Measurements from ENCODE around the gene STK40.

STK40 gene

DNA sequence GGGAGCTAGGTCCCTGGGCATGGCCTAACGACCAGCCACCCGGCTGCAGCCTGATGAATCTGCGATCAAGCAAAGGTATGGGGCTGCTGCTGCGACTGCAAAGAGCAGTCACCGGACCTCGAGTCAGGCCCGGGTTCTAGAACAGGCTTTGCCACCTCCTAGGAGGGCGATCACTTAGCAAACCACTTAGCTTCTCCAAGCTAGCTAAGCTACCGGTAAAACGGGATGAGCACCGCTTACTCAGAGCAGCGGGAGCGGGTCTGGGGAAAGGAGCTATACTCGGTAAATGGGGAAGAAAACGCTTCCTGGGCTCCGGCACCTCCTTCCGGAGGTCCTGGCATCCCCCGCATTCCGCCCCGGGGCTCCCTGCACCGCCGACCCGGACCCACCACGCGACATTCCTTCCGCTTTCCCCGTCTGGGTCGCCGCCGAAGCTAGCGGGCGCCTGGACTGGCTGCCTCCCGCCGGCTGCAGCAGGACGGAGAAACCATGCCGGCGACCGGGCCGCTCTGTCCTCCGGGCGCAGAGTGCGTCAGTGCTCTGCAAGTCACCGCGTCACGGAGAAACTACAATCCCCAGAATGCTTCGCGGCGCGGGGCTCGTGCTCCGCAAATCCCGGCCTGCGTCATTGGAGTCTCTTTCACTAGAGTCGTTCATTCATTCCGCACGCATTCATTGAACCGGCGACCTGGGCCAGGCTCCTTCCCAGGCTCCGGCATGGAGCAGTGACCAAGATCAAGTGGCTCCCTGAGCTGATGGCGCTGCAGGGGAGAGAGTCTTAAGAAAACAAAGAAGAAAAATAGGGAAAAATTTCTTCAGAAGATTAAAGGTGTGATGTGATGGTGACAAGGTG is 11.9 kb upstream of the STK40 start, which contains the start of gene LSM10:
Gene LSM10, minus strand, starts transcription at position 531 of the 853 bp plus-strand sequence. CDS start 3,779 bp downstream, outside the sequence.
- Histone ChIP-seq H3K18ac (ENCODE audit: low read length) (peak within 1 kb of the TSS; percentile 87), H2AFZ (ENCODE audit: insufficient read depth, low read length, poor library complexity) (peak within 1 kb of the TSS; percentile 19), H3K27me3 (ENCODE audit: insufficient read depth, low read length) (no peaks in the 10 kb centered on the region), H3K36me3 (ENCODE audit: control insufficient read depth in 1 of 2, insufficient read depth in 2 of 2, low read length in 2 of 2) (peaks cover 13% of the 10 kb centered on the region in 2 experiments), H4K91ac (ENCODE audit: low read depth, low read length) (peak within 1 kb of the TSS; percentile 68), H3K79me1 (ENCODE audit: low read length) (peaks cover 18% of the 10 kb centered on the region), H4K8ac (ENCODE audit: low read depth, low read length) (peak within 1 kb of the TSS; percentile 83), H3K4me3 (ENCODE audit: low read depth, low read length) (peak within 1 kb of the TSS; percentile 85), H3K4ac (ENCODE audit: low read depth, low read length) (peak within 1 kb of the TSS; percentile 4), H3K27ac (ENCODE audit: low read depth, low read length) (peak within 1 kb of the TSS; percentile 80), H3K9me3 (ENCODE audit: insufficient read depth, low read depth, low read length) (peaks cover 3% of the 10 kb centered on the region), H2AK5ac (ENCODE audit: low read length) (peak within 1 kb of the TSS; percentile 16), H4K12ac (ENCODE audit: low read depth, low read length) (peak within 1 kb of the TSS; percentile 29), H2BK120ac (ENCODE audit: insufficient read depth, low read length, poor library complexity) (peak within 1 kb of the TSS; percentile 23), H3K79me2 (ENCODE audit: control insufficient read depth, insufficient read depth, low read length, poor library complexity) (peaks cover 7% of the 10 kb centered on the region), H3K4me1 (ENCODE audit: control insufficient read depth in 1 of 2, insufficient read depth in 2 of 2, low read length in 2 of 2) (peaks cover 10 to 14% of the 10 kb centered on the region in 2 experiments), H3K4me2 (ENCODE audit: low read length) (peak within 1 kb of the TSS; percentile 78), H3K9ac (ENCODE audit: low read length) (peak within 1 kb of the TSS; percentile 72), H3K23ac (ENCODE audit: low read length) (no peak within 1 kb of the TSS), H3K14ac (ENCODE audit: low read length) (peak within 1 kb of the TSS; percentile 41), H2BK12ac (ENCODE audit: low read length) (no peak within 1 kb of the TSS), H2BK5ac (ENCODE audit: low read depth, low read length, poor library complexity) (peak within 1 kb of the TSS; percentile 28)
- no CpG with 5 or more reads among the region's 60 CpGs for WGBS (ENCODE audit: extremely low coverage, insufficient coverage, insufficient read length)
- peak; percentile 97 to 99 for DNase-seq

DNA sequence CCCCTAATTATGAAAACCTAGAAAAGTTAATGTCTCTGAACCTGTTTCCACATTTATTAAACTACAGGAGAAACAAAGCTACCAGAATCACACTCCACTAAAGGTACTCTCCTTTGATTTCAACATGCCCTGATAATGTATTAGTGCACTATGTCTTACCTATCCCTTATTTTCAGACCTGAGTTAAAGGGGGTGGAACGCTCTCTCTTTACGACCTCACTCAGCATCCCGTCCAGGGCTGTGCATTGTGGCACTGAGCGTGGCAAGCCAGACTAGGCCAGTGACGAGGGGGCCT is 11.3 kb upstream of the STK40 start:
- H3K9ac ChIP-seq (ENCODE audit: low read length): peak overlapping the region; percentile 72
- peak overlapping the region; percentile 87 for H3K18ac ChIP-seq (ENCODE audit: low read length)
- peak overlapping the region; percentile 19 for H2AFZ ChIP-seq (ENCODE audit: insufficient read depth, low read length, poor library complexity)
- H3K79me1 ChIP-seq (ENCODE audit: low read length): peaks cover 17% of the 10 kb centered on the region
- H3K23ac ChIP-seq (ENCODE audit: low read length): no peak overlapping the region
- H3K4me1 ChIP-seq (ENCODE audit: control insufficient read depth in 1 of 2, insufficient read depth in 2 of 2, low read length in 2 of 2): peaks cover 10 to 12% of the 10 kb centered on the region in 2 experiments
- peak overlapping the region; percentile 68 for H4K91ac ChIP-seq (ENCODE audit: low read depth, low read length)
- H3K9me3 ChIP-seq (ENCODE audit: insufficient read depth, low read depth, low read length): peaks cover 3% of the 10 kb centered on the region
- H3K79me2 ChIP-seq (ENCODE audit: control insufficient read depth, insufficient read depth, low read length, poor library complexity): peaks cover 7% of the 10 kb centered on the region
- peak overlapping the region; percentile 29 for H4K12ac ChIP-seq (ENCODE audit: low read depth, low read length)
- DNase-seq: no peak
- peak overlapping the region; percentile 80 for H3K27ac ChIP-seq (ENCODE audit: low read depth, low read length)
- peak overlapping the region; percentile 83 for H4K8ac ChIP-seq (ENCODE audit: low read depth, low read length)
- WGBS (ENCODE audit: extremely low coverage, insufficient coverage, insufficient read length): no CpG with 5 or more reads among the region's 5 CpGs
- H2BK12ac ChIP-seq (ENCODE audit: low read length): no peak overlapping the region
- H2AK5ac ChIP-seq (ENCODE audit: low read length): peak overlapping the region; percentile 16
- peaks cover 17% of the 10 kb centered on the region in 2 experiments for H3K36me3 ChIP-seq (ENCODE audit: control insufficient read depth in 1 of 2, insufficient read depth in 2 of 2, low read length in 2 of 2)
- no peaks in the 10 kb centered on the region for H3K27me3 ChIP-seq (ENCODE audit: insufficient read depth, low read length)
- H2BK120ac ChIP-seq (ENCODE audit: insufficient read depth, low read length, poor library complexity): peak overlapping the region; percentile 23
- H3K4me2 ChIP-seq (ENCODE audit: low read length): peak overlapping the region; percentile 73
- H3K4ac ChIP-seq (ENCODE audit: low read depth, low read length): peak overlapping the region; percentile 4
- peak overlapping the region; percentile 85 for H3K4me3 ChIP-seq (ENCODE audit: low read depth, low read length)
- peak overlapping the region; percentile 41 for H3K14ac ChIP-seq (ENCODE audit: low read length)
- peak overlapping the region; percentile 28 for H2BK5ac ChIP-seq (ENCODE audit: low read depth, low read length, poor library complexity)

- no peak overlapping the region for H3K4me3 ChIP-seq (ENCODE audit: low read depth, low read length)
- no peak overlapping the region for H2BK12ac ChIP-seq (ENCODE audit: low read length)
- no CpG with 5 or more reads among the region's 6 CpGs for WGBS (ENCODE audit: extremely low coverage, insufficient coverage, insufficient read length)
- no peak overlapping the region for H4K91ac ChIP-seq (ENCODE audit: low read depth, low read length)
- H3K18ac ChIP-seq (ENCODE audit: low read length): no peak overlapping the region
- H3K79me1 ChIP-seq (ENCODE audit: low read length): peaks cover 13% of the 10 kb centered on the region
- no peak for DNase-seq
- peaks cover 6 to 7% of the 10 kb centered on the region in 2 experiments for H3K4me1 ChIP-seq (ENCODE audit: control insufficient read depth in 1 of 2, insufficient read depth in 2 of 2, low read length in 2 of 2)
- H2BK120ac ChIP-seq (ENCODE audit: insufficient read depth, low read length, poor library complexity): no peak overlapping the region
- H3K36me3 ChIP-seq (ENCODE audit: control insufficient read depth in 1 of 2, insufficient read depth in 2 of 2, low read length in 2 of 2): peaks cover 19 to 22% of the 10 kb centered on the region in 2 experiments
- no peaks in the 10 kb centered on the region for H3K27me3 ChIP-seq (ENCODE audit: insufficient read depth, low read length)
- H2AK5ac ChIP-seq (ENCODE audit: low read length): no peak overlapping the region
- H3K79me2 ChIP-seq (ENCODE audit: control insufficient read depth, insufficient read depth, low read length, poor library complexity): peaks cover 7% of the 10 kb centered on the region
- H2BK5ac ChIP-seq (ENCODE audit: low read depth, low read length, poor library complexity): no peak overlapping the region
- no peak overlapping the region for H4K12ac ChIP-seq (ENCODE audit: low read depth, low read length)
- no peak overlapping the region for H3K4me2 ChIP-seq (ENCODE audit: low read length)
- H3K27ac ChIP-seq (ENCODE audit: low read depth, low read length): no peak overlapping the region
- H3K4ac ChIP-seq (ENCODE audit: low read depth, low read length): no peak overlapping the region
- H3K9me3 ChIP-seq (ENCODE audit: insufficient read depth, low read depth, low read length): peaks cover 3% of the 10 kb centered on the region
- H2AFZ ChIP-seq (ENCODE audit: insufficient read depth, low read length, poor library complexity): no peak overlapping the region
- no peak overlapping the region for H3K9ac ChIP-seq (ENCODE audit: low read length)
- no peak overlapping the region for H3K23ac ChIP-seq (ENCODE audit: low read length)
- H3K14ac ChIP-seq (ENCODE audit: low read length): no peak overlapping the region
- no peak overlapping the region for H4K8ac ChIP-seq (ENCODE audit: low read depth, low read length)
These were observed 10.6 kb upstream of the STK40 start for GRCh38 chr1:36396359-36396758.

- Histone ChIP-seq H3K23ac (ENCODE audit: low read length) (no peak overlapping the region), H2AFZ (ENCODE audit: insufficient read depth, low read length, poor library complexity) (no peak overlapping the region), H3K4me1 (ENCODE audit: control insufficient read depth in 1 of 2, insufficient read depth in 2 of 2, low read length in 2 of 2) (peaks cover 2 to 3% of the 10 kb centered on the region in 2 experiments)
These were observed 8.0 kb upstream of the STK40 start for GRCh38 chr1:36393686-36394085.

More at GRCh38 chr1:36393686-36394085, 8.0 kb upstream of the STK40 start:
- H3K9ac ChIP-seq (ENCODE audit: low read length): no peak overlapping the region
- peaks cover 6% of the 10 kb centered on the region for H3K79me1 ChIP-seq (ENCODE audit: low read length)
- no peak overlapping the region for H4K12ac ChIP-seq (ENCODE audit: low read depth, low read length)
- peaks cover 5% of the 10 kb centered on the region for H3K79me2 ChIP-seq (ENCODE audit: control insufficient read depth, insufficient read depth, low read length, poor library complexity)
- H3K14ac ChIP-seq (ENCODE audit: low read length): no peak overlapping the region
- peaks cover 3% of the 10 kb centered on the region for H3K9me3 ChIP-seq (ENCODE audit: insufficient read depth, low read depth, low read length)
- no peak overlapping the region for H2BK5ac ChIP-seq (ENCODE audit: low read depth, low read length, poor library complexity)
- peaks cover 26 to 32% of the 10 kb centered on the region in 2 experiments for H3K36me3 ChIP-seq (ENCODE audit: control insufficient read depth in 1 of 2, insufficient read depth in 2 of 2, low read length in 2 of 2)
- no peaks in the 10 kb centered on the region for H3K27me3 ChIP-seq (ENCODE audit: insufficient read depth, low read length)
- no peak for DNase-seq
- no peak overlapping the region for H3K18ac ChIP-seq (ENCODE audit: low read length)
- no peak overlapping the region for H2BK120ac ChIP-seq (ENCODE audit: insufficient read depth, low read length, poor library complexity)
- no CpG with 5 or more reads among the region's 19 CpGs for WGBS (ENCODE audit: extremely low coverage, insufficient coverage, insufficient read length)
- no peak overlapping the region for H2BK12ac ChIP-seq (ENCODE audit: low read length)
- H3K27ac ChIP-seq (ENCODE audit: low read depth, low read length): no peak overlapping the region
- H4K91ac ChIP-seq (ENCODE audit: low read depth, low read length): no peak overlapping the region
- no peak overlapping the region for H3K4ac ChIP-seq (ENCODE audit: low read depth, low read length)
- H3K4me2 ChIP-seq (ENCODE audit: low read length): no peak overlapping the region
- no peak overlapping the region for H3K4me3 ChIP-seq (ENCODE audit: low read depth, low read length)
- H2AK5ac ChIP-seq (ENCODE audit: low read length): no peak overlapping the region
- H4K8ac ChIP-seq (ENCODE audit: low read depth, low read length): no peak overlapping the region

Data from trophoblast cell (in vitro differentiated cells and primary cell).